BLaER1 (cell line): Measurements from ENCODE around the gene DENND6B.

Experiments used
- H3K27ac ChIP-seq: shearing (Covaris generic); formaldehyde crosslinking; 2 replicates; pipeline ENCODE4 v1.8.1; 2022
- H3K27me3 ChIP-seq: shearing (Covaris generic); formaldehyde crosslinking; 2 replicates; pipeline ENCODE4 v1.8.1; 2022
- H3K36me3 ChIP-seq: shearing (Covaris generic); formaldehyde crosslinking; 2 replicates; pipeline ENCODE4 v1.8.1; 2022
- H3K4me1 ChIP-seq: shearing (Covaris generic); formaldehyde crosslinking; 2 replicates; pipeline ENCODE4 v1.8.1; 2022
- H3K4me2 ChIP-seq: shearing (Covaris generic); formaldehyde crosslinking; 2 replicates; pipeline ENCODE4 v1.8.1; 2022
- H3K4me3 ChIP-seq: shearing (Covaris generic); formaldehyde crosslinking; 2 replicates; pipeline ENCODE4 v1.8.1; 2022
- H3K9ac ChIP-seq: shearing (Covaris generic); formaldehyde crosslinking; 2 replicates; pipeline ENCODE4 v1.8.1; 2022
- H3K9me3 ChIP-seq: shearing (Covaris generic); formaldehyde crosslinking; 2 replicates; pipeline ENCODE4 v1.8.1; 2022
- H4K20me1 ChIP-seq: shearing (Covaris generic); formaldehyde crosslinking; 2 replicates; pipeline ENCODE4 v1.8.1; 2022
- Cebpa-rat ChIP-seq: shearing (Covaris generic); IDR thresholded peaks from 2 replicates; pipeline ENCODE4 v1.8.1; 2022

Gene DENND6B

DNA sequence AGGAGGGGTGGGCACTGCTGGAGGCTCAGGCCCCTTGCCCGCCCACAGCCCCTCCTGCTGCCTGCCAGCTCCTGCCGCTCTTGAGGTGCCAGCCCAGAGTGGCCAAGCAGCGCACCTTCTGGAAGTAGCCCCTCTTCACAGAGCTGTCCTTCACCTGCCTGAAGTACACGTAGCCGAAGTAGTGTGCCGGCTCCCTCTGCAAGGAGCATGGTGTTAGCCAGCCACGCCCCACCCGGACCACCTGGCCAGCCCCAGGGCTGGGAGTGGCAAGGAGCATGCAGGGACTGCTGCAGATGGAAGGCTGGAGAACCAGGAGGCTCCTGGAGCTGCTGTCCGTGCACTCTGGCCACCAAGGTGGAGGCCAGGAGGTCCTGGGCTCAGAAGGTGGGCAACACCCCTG lies 9.6 kb downstream of the DENND6B start:
- Histone ChIP-seq H3K27me3 (no peaks in the 10 kb centered on the region), H4K20me1 (no peaks in the 10 kb centered on the region), H3K4me3 (no peak overlapping the region; the same call in 1 of the 2 replicates), H3K9ac (peak overlapping the region; percentile 68), H3K4me1 (peaks cover 88% of the 10 kb centered on the region), H3K27ac (peak overlapping the region; percentile 91), H3K9me3 (no peaks in the 10 kb centered on the region), H3K36me3 (no peaks in the 10 kb centered on the region), H3K4me2 (peak overlapping the region; percentile 98)
- no peak for TF ChIP-seq Cebpa-rat

DNA sequence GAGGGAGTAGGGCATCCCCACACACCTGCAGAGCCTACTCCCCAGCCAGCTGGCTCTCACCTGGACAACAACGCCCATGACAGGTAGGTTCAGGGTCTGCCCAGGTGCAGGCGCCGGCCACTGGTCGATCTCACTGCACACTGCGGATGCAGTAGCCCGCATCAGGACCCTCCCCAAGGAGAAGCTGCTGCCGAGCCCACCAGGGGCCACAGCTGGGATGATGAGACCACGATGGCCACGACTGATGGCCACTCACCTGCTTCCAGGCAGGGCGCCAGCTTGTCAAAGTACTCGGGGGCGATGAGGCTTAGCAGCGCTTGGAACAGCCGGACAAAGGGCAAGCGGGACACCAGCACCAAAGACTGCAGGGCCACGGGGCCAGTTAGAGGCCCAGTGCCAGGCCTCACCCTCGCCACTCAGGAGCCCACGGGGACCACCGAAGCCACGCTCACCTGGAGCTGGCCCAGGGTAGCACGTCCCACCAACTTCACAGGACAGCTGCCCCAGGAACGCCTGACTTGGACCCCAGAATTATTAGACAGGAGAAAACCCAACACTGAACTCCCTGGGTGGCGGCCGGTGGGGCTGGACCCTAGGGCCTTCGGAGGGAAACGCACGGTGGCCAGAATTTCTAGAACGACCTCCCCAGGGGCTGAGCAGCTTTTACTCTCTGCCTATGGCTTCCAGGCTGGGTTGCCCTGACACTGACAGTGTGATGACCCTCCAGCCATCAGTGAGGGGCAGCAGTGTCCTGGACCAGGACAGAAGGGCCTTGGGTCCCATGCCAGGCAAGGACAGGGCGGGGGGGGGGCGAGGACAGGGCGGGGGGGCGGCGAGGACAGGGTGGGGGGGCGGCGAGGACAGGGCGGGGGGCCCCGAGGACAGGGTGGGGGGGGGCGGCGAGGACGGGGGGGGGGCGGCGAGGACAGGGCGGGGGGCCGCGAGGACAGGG lies 10.4 kb downstream of the DENND6B start:
- TF ChIP-seq Cebpa-rat = no peak
- Histone ChIP-seq H4K20me1 (peaks cover 6% of the 10 kb centered on the region; the same call in 1 of the 2 replicates), H3K9ac (peak overlapping the region; percentile 86), H3K9me3 (no peaks in the 10 kb centered on the region), H3K27ac (peak overlapping the region; percentile 97), H3K4me2 (peak overlapping the region; percentile 100), H3K27me3 (no peaks in the 10 kb centered on the region), H3K4me3 (peak overlapping the region; percentile 66; the same call in 1 of the 2 replicates), H3K36me3 (no peaks in the 10 kb centered on the region), H3K4me1 (peaks cover 96% of the 10 kb centered on the region)

DNA sequence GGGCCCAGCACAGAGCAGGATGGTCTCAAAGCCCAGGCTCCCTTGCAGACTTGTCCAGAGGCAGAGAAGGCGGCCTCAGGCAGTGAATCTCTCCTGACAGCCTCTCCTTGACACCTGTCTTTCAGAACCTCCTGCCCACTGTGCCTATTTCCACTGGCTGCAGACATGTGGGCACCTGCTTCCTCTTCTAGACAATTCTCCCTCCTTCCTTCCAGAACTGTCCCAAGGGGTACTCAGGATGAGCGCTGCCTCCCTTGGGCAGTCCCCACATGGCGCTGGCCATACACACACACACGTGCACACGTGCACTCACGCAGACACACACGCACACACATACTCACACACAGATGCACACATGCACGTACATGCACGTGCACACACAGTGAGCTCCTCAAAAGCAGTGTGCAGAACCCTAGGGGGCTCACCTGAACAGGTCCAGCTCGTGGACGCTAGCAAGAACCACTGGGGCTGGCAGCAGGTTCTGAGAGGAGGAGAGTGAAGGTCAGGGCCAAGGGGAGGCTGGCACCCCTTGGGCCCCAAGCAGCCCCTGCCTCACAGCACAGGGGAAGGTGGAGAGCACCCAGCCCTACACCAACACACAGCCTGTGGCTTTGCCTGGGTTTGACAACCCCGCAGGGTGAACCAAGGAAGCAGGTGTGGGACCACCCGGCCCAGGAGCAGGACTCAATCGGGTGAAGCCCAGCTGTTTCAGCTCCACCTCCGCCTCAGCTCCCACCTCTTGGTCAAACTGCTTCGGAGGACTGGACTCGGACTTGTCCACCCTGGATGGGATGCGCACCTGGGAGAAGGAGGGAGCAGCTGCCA lies 11.3 kb downstream of the DENND6B start:
- H3K27me3 ChIP-seq = no peaks in the 10 kb centered on the region
- peak overlapping the region; percentile 100 for H3K4me2 ChIP-seq
- no peaks in the 10 kb centered on the region for H3K9me3 ChIP-seq
- no peaks in the 10 kb centered on the region for H3K36me3 ChIP-seq
- peak overlapping the region; percentile 97 for H3K27ac ChIP-seq
- no peak for TF ChIP-seq Cebpa-rat
- peak overlapping the region; percentile 66 for H3K4me3 ChIP-seq
- peak overlapping the region; percentile 86 for H3K9ac ChIP-seq
- peaks cover 12% of the 10 kb centered on the region; the same call in 1 of the 2 replicates for H4K20me1 ChIP-seq
- H3K4me1 ChIP-seq = peaks cover 96% of the 10 kb centered on the region

DNA sequence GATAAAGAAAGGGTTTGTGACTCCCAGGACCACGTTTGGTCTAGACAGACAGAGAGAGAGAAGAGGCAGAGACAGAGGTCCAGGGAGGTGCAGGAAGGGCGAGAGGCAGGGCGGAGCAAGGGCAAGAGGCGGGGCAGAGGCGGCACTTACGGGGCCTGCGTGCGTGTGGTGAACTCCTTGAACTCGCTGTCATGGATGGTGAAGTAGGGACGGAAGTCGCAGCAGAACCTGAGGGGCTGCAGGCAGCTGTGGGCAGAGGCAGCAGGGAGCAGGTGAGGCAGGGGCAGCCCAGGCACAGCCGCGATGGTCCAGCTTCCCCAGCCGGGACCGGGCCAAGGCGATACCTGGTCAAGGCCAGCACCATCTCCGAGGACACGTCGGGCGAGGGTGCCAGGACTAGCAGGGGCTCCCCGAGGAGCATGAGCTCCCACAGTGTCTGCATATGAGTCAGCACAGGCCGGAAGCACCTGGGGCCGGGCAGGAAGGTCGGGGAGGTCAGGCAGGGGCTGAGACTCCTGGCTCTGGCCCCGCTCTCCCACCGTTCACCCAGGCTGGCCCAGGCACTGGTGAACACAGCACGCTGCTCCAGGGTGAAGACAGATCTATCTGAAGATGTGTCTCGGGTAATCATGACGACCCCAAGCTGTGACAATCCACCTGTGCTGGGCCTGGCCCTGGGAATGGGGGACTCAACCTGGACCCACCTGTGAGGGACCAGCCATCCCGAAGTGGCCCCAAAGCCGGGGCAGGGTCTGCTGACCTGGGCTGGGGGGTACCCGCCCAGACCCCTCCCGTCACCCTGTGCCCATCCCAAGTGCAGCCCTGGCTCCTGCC lies 12.1 kb downstream of the DENND6B start:
- Histone ChIP-seq H3K27ac (peak overlapping the region; percentile 97), H3K4me3 (peak overlapping the region; percentile 66), H3K9ac (peak overlapping the region; percentile 86), H3K4me2 (peak overlapping the region; percentile 100), H3K4me1 (peaks cover 96% of the 10 kb centered on the region), H3K36me3 (no peaks in the 10 kb centered on the region), H3K9me3 (no peaks in the 10 kb centered on the region), H4K20me1 (peaks cover 17% of the 10 kb centered on the region; the same call in 1 of the 2 replicates), H3K27me3 (no peaks in the 10 kb centered on the region)
- TF ChIP-seq Cebpa-rat = no peak

DNA sequence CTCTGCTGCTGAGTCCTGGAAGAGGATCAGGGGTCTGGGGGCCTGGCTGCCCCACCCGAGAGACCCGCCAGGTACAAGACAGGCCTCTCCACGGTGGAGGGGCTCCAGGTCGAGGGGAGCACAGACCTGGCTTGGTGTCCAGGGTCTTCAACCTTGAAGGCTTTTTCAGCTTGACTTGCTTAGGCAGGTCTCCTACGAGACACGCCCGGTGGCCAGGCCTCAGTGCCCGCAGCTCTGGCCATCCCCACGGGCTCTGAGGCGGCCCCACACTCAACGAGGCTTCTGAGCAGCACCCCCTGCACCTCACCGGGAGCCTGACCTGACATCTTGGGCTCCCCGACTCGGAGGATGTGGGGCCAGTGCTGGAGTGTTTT lies 12.7 kb downstream of the DENND6B start:
- peak overlapping the region; percentile 66 for H3K4me3 ChIP-seq
- no peaks in the 10 kb centered on the region for H3K9me3 ChIP-seq
- peaks cover 19% of the 10 kb centered on the region; the same call in 1 of the 2 replicates for H4K20me1 ChIP-seq
- peak overlapping the region; percentile 86 for H3K9ac ChIP-seq
- TF ChIP-seq Cebpa-rat = no peak
- peak overlapping the region; percentile 100 for H3K4me2 ChIP-seq
- peaks cover 96% of the 10 kb centered on the region for H3K4me1 ChIP-seq
- H3K36me3 ChIP-seq = no peaks in the 10 kb centered on the region
- H3K27ac ChIP-seq = peak overlapping the region; percentile 97
- H3K27me3 ChIP-seq = no peaks in the 10 kb centered on the region

DNA sequence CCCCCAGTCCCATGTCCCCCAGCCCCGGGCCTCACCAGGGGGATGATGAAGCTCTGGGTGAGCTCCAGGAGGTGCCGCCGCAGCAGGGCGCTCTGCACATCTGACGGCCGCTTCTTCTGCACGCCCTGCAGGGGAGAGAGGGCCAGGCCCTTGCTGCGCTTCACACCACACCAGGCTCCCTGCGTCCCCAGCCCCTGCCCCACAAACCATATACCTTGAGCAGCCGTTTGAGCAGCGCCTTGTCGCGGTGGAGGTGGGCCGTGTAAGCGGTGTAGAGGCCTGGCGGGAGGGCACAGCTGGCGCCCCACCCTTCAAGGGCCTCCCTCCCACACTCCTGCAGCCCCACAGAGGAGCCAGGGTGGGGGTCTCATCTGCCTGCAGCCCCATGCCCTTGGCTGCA lies 13.2 kb downstream of the DENND6B start:
- H3K9me3 ChIP-seq = no peaks in the 10 kb centered on the region
- no peak for TF ChIP-seq Cebpa-rat
- no peaks in the 10 kb centered on the region for H3K36me3 ChIP-seq
- peak overlapping the region; percentile 100 for H3K4me2 ChIP-seq
- peak overlapping the region; percentile 97 for H3K27ac ChIP-seq
- peaks cover 96% of the 10 kb centered on the region for H3K4me1 ChIP-seq
- H3K27me3 ChIP-seq = no peaks in the 10 kb centered on the region
- H4K20me1 ChIP-seq = peaks cover 19% of the 10 kb centered on the region; the same call in 1 of the 2 replicates
- peak overlapping the region; percentile 86 for H3K9ac ChIP-seq
- peak overlapping the region; percentile 66 for H3K4me3 ChIP-seq

DNA sequence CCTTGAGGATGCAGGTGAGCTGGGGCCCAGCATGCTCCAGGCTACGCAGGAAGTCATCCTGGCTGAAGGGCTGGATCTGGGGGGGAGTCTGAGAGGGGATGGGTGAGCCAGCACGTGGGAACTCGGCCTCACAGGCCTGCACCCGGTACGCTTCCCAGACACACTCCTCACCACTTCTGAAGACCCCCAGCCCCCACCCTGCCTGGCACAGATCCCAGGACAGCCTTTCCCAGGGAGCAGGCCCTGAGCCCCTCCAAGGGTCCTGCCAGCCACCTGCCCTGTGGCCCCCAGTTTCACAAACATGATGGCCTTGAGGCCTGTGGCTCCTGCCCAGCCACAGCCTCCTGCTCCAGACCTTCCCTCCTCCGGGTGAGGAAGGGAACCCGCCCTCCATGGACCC lies 13.8 kb downstream of the DENND6B start:
- TF ChIP-seq Cebpa-rat = no peak
- Histone ChIP-seq H3K9ac (peak overlapping the region; percentile 61; the same call in 1 of the 2 replicates), H3K27ac (peak overlapping the region; percentile 77), H3K4me2 (peak overlapping the region; percentile 100), H3K36me3 (no peaks in the 10 kb centered on the region), H3K9me3 (no peaks in the 10 kb centered on the region), H3K4me3 (peak overlapping the region; percentile 51), H4K20me1 (peaks cover 19% of the 10 kb centered on the region; the same call in 1 of the 2 replicates), H3K4me1 (peaks cover 96% of the 10 kb centered on the region), H3K27me3 (no peaks in the 10 kb centered on the region)

DNA sequence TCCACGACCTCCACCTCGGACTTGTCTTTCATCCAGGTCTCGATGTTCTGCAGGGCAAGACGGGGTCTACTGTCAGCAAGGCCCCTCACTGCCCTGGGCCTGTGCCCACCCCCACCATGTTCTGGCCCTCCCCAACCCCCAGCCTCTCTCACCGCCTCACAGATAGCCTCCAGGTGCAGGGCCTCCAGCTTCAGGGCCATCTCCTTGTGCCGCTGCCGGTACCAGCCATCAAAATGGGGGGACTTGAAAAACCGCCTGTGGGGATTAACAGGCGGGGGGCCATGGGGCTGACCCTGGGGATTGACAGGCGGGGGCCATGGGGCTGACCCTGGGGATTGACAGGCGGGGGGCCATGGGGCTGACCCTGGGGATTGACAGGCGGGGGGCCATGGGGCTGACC lies 14.4 kb downstream of the DENND6B start:
- Histone ChIP-seq H3K4me2 (peak overlapping the region; percentile 100), H4K20me1 (peaks cover 19% of the 10 kb centered on the region; the same call in 1 of the 2 replicates), H3K4me1 (peaks cover 93% of the 10 kb centered on the region), H3K36me3 (no peaks in the 10 kb centered on the region), H3K27ac (peak overlapping the region; percentile 58; the same call in 1 of the 2 replicates), H3K9me3 (no peaks in the 10 kb centered on the region), H3K9ac (no peak overlapping the region), H3K4me3 (no peak overlapping the region), H3K27me3 (no peaks in the 10 kb centered on the region)
- no peak for TF ChIP-seq Cebpa-rat
